Panc1 (cell line): ENCODE data around the gene PKIB. TPM values are rescaled to one million over a fixed set of nuclear protein-coding genes. Genes with fewer than 3 reads are reported as not detected.

Experiments
- ATAC-seq: fragments of 200-7000 bp; cut with Tn5 transposase; 2 replicates; pipeline ENCODE4 v1.9.1; 2020; ENCODE audit warnings: mild to moderate bottlenecking, moderate library complexity
- BruUV-seq: library from RNA; stranded (reverse); fragments of 400-500 nt; replicated peaks from 2 replicates; lab custom pipeline; 2021; lab: Mats Ljungman, UMichigan
- CTCF ChIA-PET: fragments of 300-600 bp; sonication (Branson Sonifier 250); formaldehyde crosslinking; loops from one replicate; lab custom pipeline; 2022; ENCODE audit warnings: antibody characterized with exemption; lab: Charles Lee
- POLR2A ChIA-PET: fragments of 300-600 bp; sonication (Branson Sonifier 250); formaldehyde crosslinking; loops from one replicate; lab custom pipeline; 2022; ENCODE audit warnings: antibody characterized with exemption; lab: Charles Lee
- DNase-seq: peaks from one replicate; pipeline ENCODE4 v3.0.0-alpha.2; 2010; ENCODE audit warnings: low read depth, low spot score
- H3K27ac ChIP-seq: 2 replicates; pipeline ENCODE4 v1.5.1; 2011; ENCODE audit warnings: mild to moderate bottlenecking, low read length, inconsistent platforms
- H3K27me3 ChIP-seq: fragments of 200-500 bp; sonication (Bioruptor generic); 2 replicates; pipeline ENCODE4 v1.6.0; 2014; ENCODE audit warnings: low read length, inconsistent platforms; ENCODE audit not compliant: control insufficient read depth, insufficient read depth
- H3K36me3 ChIP-seq: fragments of 200-500 bp; sonication (Bioruptor generic); 2 replicates; pipeline ENCODE4 v1.5.1; 2014; ENCODE audit warnings: inconsistent platforms, mild to moderate bottlenecking, low read length, moderate library complexity; ENCODE audit not compliant: control insufficient read depth, insufficient read depth
- H3K4me1 ChIP-seq: 2 replicates; pipeline ENCODE4 v1.5.1; 2011; ENCODE audit warnings: inconsistent platforms, mild to moderate bottlenecking, low read length, moderate library complexity; ENCODE audit not compliant: control insufficient read depth, insufficient read depth
- H3K4me3 ChIP-seq, 2 experiments: 2 replicates each; pipeline ENCODE4 v1.5.1; 2011 to 2012; ENCODE audit warnings: low read depth in 2 of 2, low read length in 2 of 2, mild to moderate bottlenecking in 2 of 2, inconsistent platforms in 1 of 2, moderate library complexity in 1 of 2
- H3K9me3 ChIP-seq: fragments of 200-500 bp; sonication (Bioruptor generic); 2 replicates; pipeline ENCODE4 v1.5.1; 2014; ENCODE audit warnings: low read depth, mild to moderate bottlenecking, inconsistent platforms, low read length, moderate library complexity; ENCODE audit not compliant: control insufficient read depth, insufficient read depth
- POLR2AphosphoS5 ChIP-seq: IDR thresholded peaks from 2 replicates; pipeline ENCODE4 v1.6.1; 2012; ENCODE audit warnings: mild to moderate bottlenecking, low read depth, low read length, moderate library complexity
- REST ChIP-seq, 2 experiments: IDR thresholded peaks; 2 replicates each; pipeline ENCODE4 v1.6.1; 2011 to 2012; ENCODE audit warnings: low read depth in 2 of 2, control low read depth in 1 of 2, low read length in 1 of 2, mild to moderate bottlenecking in 1 of 2, moderate library complexity in 1 of 2; ENCODE audit not compliant: insufficient read depth in 1 of 2
- SIN3A ChIP-seq: IDR thresholded peaks from 2 replicates; pipeline ENCODE4 v1.6.1; 2012; ENCODE audit warnings: low read depth, mild to moderate bottlenecking, low read length, moderate library complexity, borderline replicate concordance; ENCODE audit not compliant: insufficient read depth
- TCF7L2 ChIP-seq: IDR thresholded peaks from 2 replicates; pipeline ENCODE4 v1.6.1; 2011; ENCODE audit warnings: mild to moderate bottlenecking, low read depth, low read length, inconsistent platforms
- in situ Hi-C: cut with HindIII; loops from 2 replicates; pipeline ENCODE4 v1.10.0; 2016; ENCODE audit warnings: low sequenced_read_pairs, low pct_unique_long_range_greater_than_20kb
- intact Hi-C: fragments of 100-400 bp; cut with micrococcal nuclease; formaldehyde crosslinking; loops from one replicate; pipeline ENCODE4 v1.10.0; 2022; ENCODE audit not compliant: unreplicated experiment
- total RNA-seq: library from RNA; stranded (reverse); gene quantifications from one replicate; pipeline ENCODE4 v1.2.1, GENCODE V29; 2021; ENCODE audit not compliant: unreplicated experiment
- TF ChIP-seq, protein P1 (sequence below): fragments of 450-650 bp; IDR thresholded peaks from 2 replicates; pipeline ENCODE4 v1.5.1; 2017; ENCODE audit warnings: mild to moderate bottlenecking

Gene PKIB
- total RNA-seq, 1 experiment from 2014 or later: 1.1 TPM

GRCh38 chr6:122665929-122666328, 55.7 kb downstream of the PKIB start:
- H3K27ac ChIP-seq: no peak overlapping the region
- BruUV-seq: no TSS peak
- H3K4me1 ChIP-seq: no peaks in the 10 kb centered on the region
- no peak for DNase-seq
- no peaks in the 10 kb centered on the region for H3K9me3 ChIP-seq
- no peaks in the 10 kb centered on the region for H3K27me3 ChIP-seq
- TF ChIP-seq POLR2AphosphoS5 (no peak), SIN3A (no peak), TCF7L2 (no peak), REST (IDR thresholded peaks at IDR 0.05; ENCODE audit: insufficient read depth in 1 of 2, low read depth in 2 of 2, low read length in 1 of 2) (no peak)
- TF ChIP-seq, protein P1, sequence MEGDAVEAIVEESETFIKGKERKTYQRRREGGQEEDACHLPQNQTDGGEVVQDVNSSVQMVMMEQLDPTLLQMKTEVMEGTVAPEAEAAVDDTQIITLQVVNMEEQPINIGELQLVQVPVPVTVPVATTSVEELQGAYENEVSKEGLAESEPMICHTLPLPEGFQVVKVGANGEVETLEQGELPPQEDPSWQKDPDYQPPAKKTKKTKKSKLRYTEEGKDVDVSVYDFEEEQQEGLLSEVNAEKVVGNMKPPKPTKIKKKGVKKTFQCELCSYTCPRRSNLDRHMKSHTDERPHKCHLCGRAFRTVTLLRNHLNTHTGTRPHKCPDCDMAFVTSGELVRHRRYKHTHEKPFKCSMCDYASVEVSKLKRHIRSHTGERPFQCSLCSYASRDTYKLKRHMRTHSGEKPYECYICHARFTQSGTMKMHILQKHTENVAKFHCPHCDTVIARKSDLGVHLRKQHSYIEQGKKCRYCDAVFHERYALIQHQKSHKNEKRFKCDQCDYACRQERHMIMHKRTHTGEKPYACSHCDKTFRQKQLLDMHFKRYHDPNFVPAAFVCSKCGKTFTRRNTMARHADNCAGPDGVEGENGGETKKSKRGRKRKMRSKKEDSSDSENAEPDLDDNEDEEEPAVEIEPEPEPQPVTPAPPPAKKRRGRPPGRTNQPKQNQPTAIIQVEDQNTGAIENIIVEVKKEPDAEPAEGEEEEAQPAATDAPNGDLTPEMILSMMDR: no peak
- H3K4me3 ChIP-seq: no peak overlapping the region
- ATAC-seq: no peak
- intact Hi-C loops: no loop called here
- POLR2A ChIA-PET: no interaction called here
- H3K36me3 ChIP-seq: no peaks in the 10 kb centered on the region
- CTCF ChIA-PET: no interaction called here
- in situ Hi-C loops: no loop called here

- no peaks in the 10 kb centered on the region for H3K36me3 ChIP-seq
- ATAC-seq (no peak), DNase-seq (no peak)
- H3K4me3 ChIP-seq: no peak overlapping the region
- H3K4me1 ChIP-seq: no peaks in the 10 kb centered on the region
- POLR2A ChIA-PET: no interaction called here
- H3K9me3 ChIP-seq: no peaks in the 10 kb centered on the region
- no peaks in the 10 kb centered on the region for H3K27me3 ChIP-seq
- BruUV-seq: no TSS peak
- no peak overlapping the region for H3K27ac ChIP-seq
- in situ Hi-C loops (no loop called here), intact Hi-C loops (no loop called here)
- TF ChIP-seq TCF7L2 (no peak), POLR2AphosphoS5 (no peak), SIN3A (no peak)
- CTCF ChIA-PET: no interaction called here
Observed at GRCh38 chr6:122666418-122666817, 56.2 kb downstream of the PKIB start.

DNA sequence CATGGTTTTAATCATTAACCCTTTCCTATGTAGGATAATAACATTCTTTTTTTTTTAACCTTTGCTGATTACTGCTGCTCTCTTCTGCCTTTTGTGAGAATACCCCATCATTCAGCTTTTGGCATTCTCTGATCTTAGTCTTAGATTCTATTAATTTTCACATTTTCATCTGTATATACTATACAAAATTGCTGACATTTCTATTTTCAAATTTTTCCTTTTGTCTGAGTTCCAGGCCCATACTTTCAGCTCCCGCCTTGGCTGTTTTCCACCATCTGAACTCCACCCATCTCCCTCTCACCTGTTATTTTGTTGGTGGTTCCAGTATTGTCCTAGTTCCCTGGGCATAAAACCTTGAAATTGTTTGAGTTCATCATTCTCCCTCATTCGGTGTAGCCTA, 59.2 kb downstream of the PKIB start:
- intact Hi-C loops: no loop called here
- Histone ChIP-seq H3K9me3 (no peaks in the 10 kb centered on the region), H3K36me3 (no peaks in the 10 kb centered on the region), H3K4me1 (no peaks in the 10 kb centered on the region), H3K27ac (no peak overlapping the region), H3K27me3 (no peaks in the 10 kb centered on the region), H3K4me3 (no peak overlapping the region)
- DNase-seq: no peak
- BruUV-seq: no TSS peak
- ATAC-seq: no peak
- ChIA-PET POLR2A (interaction anchor here (0.7 kb wide), 1 partner anchor 35 kb away, joined by 3 read pairs; no protein-coding TSS in a partner anchor), CTCF (no interaction called here)
- TF ChIP-seq POLR2AphosphoS5 (no peak), TCF7L2 (no peak), REST (IDR thresholded peaks at IDR 0.05; ENCODE audit: insufficient read depth in 1 of 2, low read depth in 2 of 2, low read length in 1 of 2) (no peak), SIN3A (no peak)
- TF ChIP-seq, protein P1: no peak
- in situ Hi-C loops: no loop called here
